ENCODE results near the gene MPO. TPM values are rescaled to one million over a fixed set of nuclear protein-coding genes. Genes with fewer than 3 reads are reported as not detected.

MPO gene
- total and polyA plus RNA-seq, 2 donors (not counting 3 experiments of a cell fraction or from before 2014, with no cell fraction given), result not detected

DNA sequence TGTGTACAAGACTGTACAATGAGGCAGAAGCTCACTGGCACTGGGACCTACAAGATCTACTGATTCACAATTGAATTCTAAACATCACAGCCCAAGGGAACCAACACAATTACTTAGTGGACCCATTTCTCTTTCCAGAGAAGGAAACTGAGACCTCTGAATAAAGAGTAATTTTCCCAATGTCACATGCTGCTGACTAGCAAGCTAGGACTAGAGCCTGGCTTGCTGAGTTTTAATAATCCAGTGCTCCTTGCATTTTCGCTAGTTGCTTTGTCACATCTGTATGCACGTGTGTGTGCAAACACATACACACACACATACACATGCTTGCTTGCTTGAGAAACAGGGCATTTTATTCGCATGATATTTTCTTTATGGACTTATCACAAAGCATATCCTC is 46.2 kb downstream of the MPO start:
- CTCF ChIA-PET, result no interaction called here
- no TSS peak for BruUV-seq (replicated peaks)
- Histone ChIP-seq H3K27ac (ENCODE audit: insufficient read depth, low read depth, low read length) (no peak overlapping the region), H3K4me2 (ENCODE audit: insufficient read depth, low read length) (no peak overlapping the region), H3K79me2 (ENCODE audit: control insufficient read depth, insufficient read depth, low read length) (no peaks in the 10 kb centered on the region), H3K4me3 (replicated peaks in 1 of 3; ENCODE audit: insufficient read depth in 1 of 3, low read depth in 1 of 3, low read length in 3 of 3) (no peak overlapping the region), H3K4me1 (ENCODE audit: control insufficient read depth, extremely low read depth, insufficient read depth, low read length) (no peaks in the 10 kb centered on the region), H2AFZ (ENCODE audit: low read depth, low read length) (no peak overlapping the region), H3K27me3 (ENCODE audit: control insufficient read depth in 2 of 2, insufficient read depth in 2 of 2, low read length in 2 of 2) (peaks cover 11 to 17% of the 10 kb centered on the region in 2 experiments), H3K9me3 (replicated peaks; ENCODE audit: control insufficient read depth, insufficient read depth, low read length) (no peaks in the 10 kb centered on the region), H3K9me1 (replicated peaks; ENCODE audit: control insufficient read depth, extremely low read depth, insufficient read depth, low read length) (no peaks in the 10 kb centered on the region), H4K20me1 (replicated peaks; ENCODE audit: control insufficient read depth, extremely low read depth, insufficient read depth, low read length) (no peaks in the 10 kb centered on the region), H3K36me3 (ENCODE audit: control insufficient read depth in 2 of 2, extremely low read depth in 1 of 2, insufficient read depth in 2 of 2, low read length in 2 of 2) (no peaks in the 10 kb centered on the region), H3K9ac (replicated peaks; ENCODE audit: extremely low read depth, insufficient read depth, low read length) (no peak overlapping the region)
- POLR2A ChIA-PET, result no interaction called here
- no peak for DNase-seq (ENCODE audit: low read depth, low spot score)
- dilution Hi-C loops (cut with MboI; ENCODE audit: extremely low pct_ligation_motif_present, low sequenced_read_pairs) (no loop called here), intact Hi-C loops (cut with micrococcal nuclease) (no loop called here)
- no peak for FAIRE-seq
- TF ChIP-seq POLR2AphosphoS5 (IDR thresholded peaks at IDR 0.05; ENCODE audit: insufficient read depth, low read depth, low read length) (no peak), FOS (IDR thresholded peaks at IDR 0.05; ENCODE audit: borderline replicate concordance, insufficient read depth, low read length) (no peak), JUN (IDR thresholded peaks at IDR 0.05; ENCODE audit: borderline replicate concordance, insufficient read depth, insufficient read length, low read depth) (no peak), MYC (IDR thresholded peaks at IDR 0.05; ENCODE audit: low read depth, low read length) (no peak)
- TF ChIP-seq, protein P1, sequence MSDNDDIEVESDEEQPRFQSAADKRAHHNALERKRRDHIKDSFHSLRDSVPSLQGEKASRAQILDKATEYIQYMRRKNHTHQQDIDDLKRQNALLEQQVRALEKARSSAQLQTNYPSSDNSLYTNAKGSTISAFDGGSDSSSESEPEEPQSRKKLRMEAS (IDR thresholded peaks at IDR 0.05; ENCODE audit: insufficient read depth, insufficient read length), result no peak

DNA sequence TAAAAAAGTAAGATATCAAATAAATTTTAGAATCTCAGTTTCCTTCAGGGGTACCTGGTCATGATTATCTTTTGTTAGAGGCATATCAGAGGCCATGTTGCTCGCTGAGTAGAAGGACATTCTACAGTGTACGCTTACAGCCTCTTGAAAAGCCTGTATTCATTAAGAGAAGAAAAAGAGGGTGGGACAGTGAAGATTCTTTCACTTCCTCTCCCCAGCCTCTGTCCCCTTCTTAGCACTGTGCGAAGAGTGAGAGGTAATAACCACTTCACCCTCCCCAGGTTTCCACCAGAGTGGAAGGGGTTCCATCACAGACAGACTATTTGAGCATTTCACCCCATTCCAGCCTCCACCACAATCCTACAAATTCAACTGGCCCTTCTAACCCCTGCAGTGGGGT is 47.2 kb downstream of the MPO start:
- H3K27ac ChIP-seq (ENCODE audit: insufficient read depth, low read depth, low read length), result no peak overlapping the region
- H4K20me1 ChIP-seq (replicated peaks; ENCODE audit: control insufficient read depth, extremely low read depth, insufficient read depth, low read length), result no peaks in the 10 kb centered on the region
- H3K36me3 ChIP-seq (ENCODE audit: control insufficient read depth in 2 of 2, extremely low read depth in 1 of 2, insufficient read depth in 2 of 2, low read length in 2 of 2), result no peaks in the 10 kb centered on the region
- FAIRE-seq, result no peak
- H3K9me3 ChIP-seq (replicated peaks; ENCODE audit: control insufficient read depth, insufficient read depth, low read length), result no peaks in the 10 kb centered on the region
- BruUV-seq (replicated peaks), result no TSS peak
- no peak overlapping the region for H3K4me2 ChIP-seq (ENCODE audit: insufficient read depth, low read length)
- TF ChIP-seq POLR2AphosphoS5 (IDR thresholded peaks at IDR 0.05; ENCODE audit: insufficient read depth, low read depth, low read length) (no peak), MYC (IDR thresholded peaks at IDR 0.05; ENCODE audit: low read depth, low read length) (no peak), FOS (IDR thresholded peaks at IDR 0.05; ENCODE audit: borderline replicate concordance, insufficient read depth, low read length) (no peak), POLR2A (IDR thresholded peaks at IDR 0.05; ENCODE audit: low read depth, low read length) (no peak), EZH2 (IDR thresholded peaks at IDR 0.05; ENCODE audit: borderline replicate concordance, low read depth, low read length, severe bottlenecking) (no peak), JUN (IDR thresholded peaks at IDR 0.05; ENCODE audit: borderline replicate concordance, insufficient read depth, insufficient read length, low read depth) (no peak), GATA2 (IDR thresholded peaks at IDR 0.05; ENCODE audit: insufficient read depth, insufficient read length, low read depth, low read length) (no peak)
- TF ChIP-seq, protein P1 (IDR thresholded peaks at IDR 0.05; ENCODE audit: insufficient read depth, insufficient read length), result no peak
- TF ChIP-seq, protein P2, sequence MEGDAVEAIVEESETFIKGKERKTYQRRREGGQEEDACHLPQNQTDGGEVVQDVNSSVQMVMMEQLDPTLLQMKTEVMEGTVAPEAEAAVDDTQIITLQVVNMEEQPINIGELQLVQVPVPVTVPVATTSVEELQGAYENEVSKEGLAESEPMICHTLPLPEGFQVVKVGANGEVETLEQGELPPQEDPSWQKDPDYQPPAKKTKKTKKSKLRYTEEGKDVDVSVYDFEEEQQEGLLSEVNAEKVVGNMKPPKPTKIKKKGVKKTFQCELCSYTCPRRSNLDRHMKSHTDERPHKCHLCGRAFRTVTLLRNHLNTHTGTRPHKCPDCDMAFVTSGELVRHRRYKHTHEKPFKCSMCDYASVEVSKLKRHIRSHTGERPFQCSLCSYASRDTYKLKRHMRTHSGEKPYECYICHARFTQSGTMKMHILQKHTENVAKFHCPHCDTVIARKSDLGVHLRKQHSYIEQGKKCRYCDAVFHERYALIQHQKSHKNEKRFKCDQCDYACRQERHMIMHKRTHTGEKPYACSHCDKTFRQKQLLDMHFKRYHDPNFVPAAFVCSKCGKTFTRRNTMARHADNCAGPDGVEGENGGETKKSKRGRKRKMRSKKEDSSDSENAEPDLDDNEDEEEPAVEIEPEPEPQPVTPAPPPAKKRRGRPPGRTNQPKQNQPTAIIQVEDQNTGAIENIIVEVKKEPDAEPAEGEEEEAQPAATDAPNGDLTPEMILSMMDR (IDR thresholded peaks at IDR 0.05; ENCODE audit: extremely low read depth in 1 of 2, insufficient read depth in 1 of 2, low read depth in 1 of 2, low read length in 2 of 2), result no peak
- CTCF ChIA-PET, result interaction anchor here (1.2 kb wide), 1 partner anchor 14 kb away, joined by 4 read pairs; the partner anchor contains the start of gene MKS1
- H3K79me2 ChIP-seq (ENCODE audit: control insufficient read depth, insufficient read depth, low read length), result no peaks in the 10 kb centered on the region
- POLR2A ChIA-PET, result no interaction called here
- intact Hi-C loops (cut with micrococcal nuclease) (no loop called here), dilution Hi-C loops (cut with MboI; ENCODE audit: extremely low pct_ligation_motif_present, low sequenced_read_pairs) (no loop called here)
- H3K9me1 ChIP-seq (replicated peaks; ENCODE audit: control insufficient read depth, extremely low read depth, insufficient read depth, low read length), result no peaks in the 10 kb centered on the region
- H3K9ac ChIP-seq (replicated peaks; ENCODE audit: extremely low read depth, insufficient read depth, low read length), result no peak overlapping the region
- no peak overlapping the region for H3K4me3 ChIP-seq (replicated peaks in 1 of 3; ENCODE audit: insufficient read depth in 1 of 3, low read depth in 1 of 3, low read length in 3 of 3)
- no peak overlapping the region for H2AFZ ChIP-seq (ENCODE audit: low read depth, low read length)
- H3K4me1 ChIP-seq (ENCODE audit: control insufficient read depth, extremely low read depth, insufficient read depth, low read length), result no peaks in the 10 kb centered on the region
- peaks cover 11 to 22% of the 10 kb centered on the region in 2 experiments for H3K27me3 ChIP-seq (ENCODE audit: control insufficient read depth in 2 of 2, insufficient read depth in 2 of 2, low read length in 2 of 2)
- DNase-seq (ENCODE audit: low read depth, low spot score), result no peak

Data from endothelial cell of umbilical vein (primary cell).